ENCODE measurements around the gene KANSL2. TPM values are rescaled to one million over a fixed set of nuclear protein-coding genes. Genes with fewer than 3 reads are reported as not detected.
"Not testable (repeated sequence)": the region's sequence is repeated elsewhere in the genome, so short reads cannot be mapped to it uniquely, and the experiment has no call there.

Gene KANSL2
- total and polyA plus RNA-seq, 3 donors from 2014 or later = 57.0 to 98.4 (median 84.8) TPM

GRCh38 chr12:48678551-48679185 is 3.4 kb downstream of the KANSL2 start:
- Histone ChIP-seq H3K27me3 (no peaks in the 10 kb centered on the region), H3K4me1 (peaks cover 15% of the 10 kb centered on the region), H3K9me3 (no peaks in the 10 kb centered on the region), H3K36me3 (ENCODE audit: low read depth, missing control alignments) (no peaks in the 10 kb centered on the region), H3K27ac (no peak overlapping the region), H3K4me3 (no peak overlapping the region)
- no peak for DNase-seq
- intact Hi-C loops (cut with DNase I; ENCODE audit: low total_unique reads) = no loop called here
- 59 to 68% methylated on average over 3 of the region's 3 CpGs for WGBS, 2 donors
- TF ChIP-seq CTCF (IDR thresholded peaks at IDR 0.05) = no peak
- TF ChIP-seq POLR2A (IDR thresholded peaks at IDR 0.05) = no peak

DNA sequence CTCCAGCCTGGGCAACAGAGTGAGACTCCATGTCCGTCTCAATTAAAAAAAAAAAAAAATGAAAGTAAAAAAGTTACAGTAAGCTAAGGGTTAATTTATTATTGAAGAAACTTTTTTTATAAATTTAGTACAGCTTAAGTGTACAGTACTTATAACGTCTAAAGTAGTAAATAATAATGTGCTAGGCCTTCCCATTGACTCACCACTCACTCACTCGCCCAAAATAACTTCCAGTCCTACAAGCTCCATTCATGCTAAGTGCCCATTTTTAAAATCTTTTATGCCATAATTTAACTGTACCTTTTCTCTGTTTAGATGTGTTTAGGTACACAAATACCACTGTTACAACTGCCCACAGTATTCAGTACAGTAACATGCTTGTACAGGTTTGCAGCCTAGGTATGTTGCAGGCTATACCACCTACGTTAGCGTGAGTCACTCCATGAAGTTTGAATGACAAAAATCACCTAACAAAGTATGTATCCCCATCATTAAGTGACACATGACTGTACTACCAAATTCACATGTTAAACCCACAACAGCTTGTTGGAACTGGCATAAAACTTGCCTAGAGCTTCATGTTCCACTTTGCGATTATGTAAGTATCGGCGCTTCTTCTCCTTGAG is 10.7 kb downstream of the KANSL2 start:
- intact Hi-C loops (cut with DNase I; ENCODE audit: low total_unique reads) = no loop called here
- H3K27me3 ChIP-seq = no peaks in the 10 kb centered on the region
- H3K36me3 ChIP-seq (ENCODE audit: low read depth, missing control alignments) = no peaks in the 10 kb centered on the region
- DNase-seq = no peak
- no peak overlapping the region for H3K4me3 ChIP-seq
- no peaks in the 10 kb centered on the region for H3K4me1 ChIP-seq
- no peaks in the 10 kb centered on the region for H3K9me3 ChIP-seq
- no peak overlapping the region for H3K27ac ChIP-seq
- TF ChIP-seq CTCF (IDR thresholded peaks at IDR 0.05) (no peak), POLR2A (IDR thresholded peaks at IDR 0.05) (no peak)
- whole genome bisulfite sequencing, 2 donors = 86% methylated on average over 8 of the region's 8 CpGs

DNA sequence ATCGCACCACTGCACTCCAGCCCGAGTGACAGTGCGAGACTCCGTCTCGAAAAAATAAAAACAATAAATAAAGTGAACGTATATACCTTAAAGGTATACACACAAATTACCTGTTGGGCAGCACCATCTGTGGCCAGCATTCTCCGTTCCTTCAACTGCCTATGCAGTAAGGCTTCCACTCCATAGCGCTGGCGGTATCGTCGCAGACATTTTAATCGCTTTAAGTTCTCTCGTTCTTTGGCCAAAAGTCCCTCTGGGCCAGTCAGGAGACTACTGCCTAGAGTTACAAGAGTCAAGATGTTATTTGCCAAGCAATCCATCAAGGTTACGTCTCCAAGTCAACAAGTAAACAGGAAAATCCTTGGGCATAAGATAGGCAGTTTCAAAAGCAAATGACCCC is 13.0 kb downstream of the KANSL2 start:
- Histone ChIP-seq H3K9me3 (no peaks in the 10 kb centered on the region), H3K27ac (no peak overlapping the region), H3K36me3 (ENCODE audit: low read depth, missing control alignments) (no peaks in the 10 kb centered on the region), H3K4me1 (no peaks in the 10 kb centered on the region), H3K27me3 (no peaks in the 10 kb centered on the region), H3K4me3 (no peak overlapping the region)
- no peak for TF ChIP-seq CTCF (IDR thresholded peaks at IDR 0.05)
- no peak for TF ChIP-seq POLR2A (IDR thresholded peaks at IDR 0.05)
- 90 to 92% methylated on average over 14 of the region's 14 CpGs for WGBS, 2 donors
- intact Hi-C loops (cut with DNase I; ENCODE audit: low total_unique reads) = no loop called here
- no peak for DNase-seq

DNA sequence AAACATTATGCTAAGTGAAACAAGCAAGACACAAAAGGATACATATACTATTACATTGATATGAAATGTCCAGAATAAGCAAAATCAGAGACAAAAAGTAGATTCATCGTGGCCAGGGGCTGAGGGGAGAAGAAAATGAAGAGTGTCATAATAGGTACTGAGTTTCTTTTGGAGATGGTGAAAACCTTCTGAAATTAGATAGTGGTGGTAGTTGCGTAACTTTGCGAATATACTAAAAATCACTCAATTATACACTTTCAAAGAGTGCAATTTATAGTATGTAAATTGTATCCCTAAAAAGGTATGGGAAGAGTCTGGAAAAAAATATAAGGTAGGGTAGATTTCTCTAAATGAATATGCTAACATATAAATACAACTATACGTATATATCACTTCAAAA is 22.2 kb downstream of the KANSL2 start:
- TF ChIP-seq POLR2A (IDR thresholded peaks at IDR 0.05) = no peak
- no peak for TF ChIP-seq CTCF (IDR thresholded peaks at IDR 0.05)
- Histone ChIP-seq H3K27me3 (no peaks in the 10 kb centered on the region), H3K36me3 (ENCODE audit: low read depth, missing control alignments) (no peaks in the 10 kb centered on the region), H3K4me3 (no peak overlapping the region), H3K27ac (peak overlapping the region in 1 of 2 donors; percentile 64), H3K4me1 (peaks cover 17% of the 10 kb centered on the region), H3K9me3 (no peaks in the 10 kb centered on the region)
- 63 to 81% methylated on average over 4 of the region's 4 CpGs for WGBS, 2 donors
- intact Hi-C loops (cut with DNase I; ENCODE audit: low total_unique reads) = no loop called here
- no peak for DNase-seq

- H3K9me3 ChIP-seq = no peaks in the 10 kb centered on the region
- no peak for DNase-seq
- TF ChIP-seq CTCF (IDR thresholded peaks at IDR 0.05) (no peak), POLR2A (IDR thresholded peaks at IDR 0.05) (no peak)
- H3K4me1 ChIP-seq = no peaks in the 10 kb centered on the region
- no peak overlapping the region for H3K4me3 ChIP-seq
- intact Hi-C loops (cut with DNase I; ENCODE audit: low total_unique reads) = no loop called here
- H3K27me3 ChIP-seq = no peaks in the 10 kb centered on the region
- WGBS, 2 donors = 70 to 79% methylated on average over 4 of the region's 4 CpGs
- no peaks in the 10 kb centered on the region for H3K36me3 ChIP-seq (ENCODE audit: low read depth, missing control alignments)
- no peak overlapping the region for H3K27ac ChIP-seq
These were observed 30.4 kb downstream of the KANSL2 start for GRCh38 chr12:48651681-48652080.

GRCh38 chr12:48645354-48645753 is 36.7 kb downstream of the KANSL2 start:
- H3K9me3 ChIP-seq; H3K27ac ChIP-seq; H3K36me3 ChIP-seq (ENCODE audit: low read depth, missing control alignments); H3K27me3 ChIP-seq; DNase-seq; H3K4me3 ChIP-seq; intact Hi-C loops (cut with DNase I; ENCODE audit: low total_unique reads); H3K4me1 ChIP-seq: not testable (repeated sequence)
- WGBS, 2 donors = 95 to 98% methylated on average over 8 of the region's 8 CpGs

All from testis (tissue), 3 donors.